Thoracic aorta (tissue), 2 donors: ENCODE results near the gene NUP155. TPM values are rescaled to one million over a fixed set of nuclear protein-coding genes. Genes with fewer than 3 reads are reported as not detected.
"Not testable (repeated sequence)": the region's sequence is repeated elsewhere in the genome, so short reads cannot be mapped to it uniquely, and the experiment has no call there.

ENCODE experiments used
- ATAC-seq: fragments of 150-250 bp; one replicate; pipeline ENCODE4 v1.8.0; 2017; ENCODE audit warnings: low read depth; ENCODE audit not compliant: insufficient number of reproducible peaks, low FRiP score
- DNase-seq: peaks from one replicate; pipeline ENCODE4 v3.0.0-alpha.2; 2020; ENCODE audit warnings: low spot score
- H3K27ac ChIP-seq, 2 donors: fragments of 200-600 bp; sonication (generic); 1 replicate in 1 of 2; 2 replicates in 1 of 2; pipeline ENCODE4 v1.5.1; 2016; ENCODE audit warnings: mild to moderate bottlenecking in 2 of 2, moderate library complexity in 2 of 2
- H3K27me3 ChIP-seq: fragments of 200-600 bp; sonication (generic); replicated peaks from 2 replicates; pipeline ENCODE4 v1.6.0; 2016; ENCODE audit warnings: mild to moderate bottlenecking; ENCODE audit not compliant: insufficient read depth
- H3K36me3 ChIP-seq: fragments of 200-600 bp; sonication (generic); one replicate; pipeline ENCODE4 v1.5.1; 2016
- H3K4me1 ChIP-seq, 2 donors: fragments of 200-600 bp; sonication (generic); 1 replicate in 1 of 2; 2 replicates in 1 of 2; pipeline versions ENCODE4 v1.5.1 to v1.6.0; 2016; ENCODE audit warnings: low read depth in 2 of 2, mild to moderate bottlenecking in 1 of 2; ENCODE audit not compliant: control insufficient read depth in 1 of 2
- H3K4me3 ChIP-seq: fragments of 200-600 bp; sonication (generic); 2 replicates; pipeline ENCODE4 v1.5.1; 2016; ENCODE audit warnings: mild to moderate bottlenecking
- H3K9me3 ChIP-seq: fragments of 200-600 bp; sonication (generic); 2 replicates; pipeline ENCODE4 v1.5.1; 2016
- total RNA-seq, 2 donors: library from RNA; depleted of rRNA; stranded (reverse); fragments of >200 nt; gene quantifications; one replicate each; pipeline versions ENCODE4 v1.1.0 to v1.2.3, GENCODE V29; 2016
- TF ChIP-seq, protein P1 (sequence below): fragments of 200-600 bp; sonication (generic); IDR thresholded peaks from one replicate; pipeline ENCODE4 v1.5.1; 2019; ENCODE audit warnings: antibody characterized with exemption

NUP155 gene
- 10 to 100 TPM; 14.8 to 30.8 TPM for total RNA-seq

DNA sequence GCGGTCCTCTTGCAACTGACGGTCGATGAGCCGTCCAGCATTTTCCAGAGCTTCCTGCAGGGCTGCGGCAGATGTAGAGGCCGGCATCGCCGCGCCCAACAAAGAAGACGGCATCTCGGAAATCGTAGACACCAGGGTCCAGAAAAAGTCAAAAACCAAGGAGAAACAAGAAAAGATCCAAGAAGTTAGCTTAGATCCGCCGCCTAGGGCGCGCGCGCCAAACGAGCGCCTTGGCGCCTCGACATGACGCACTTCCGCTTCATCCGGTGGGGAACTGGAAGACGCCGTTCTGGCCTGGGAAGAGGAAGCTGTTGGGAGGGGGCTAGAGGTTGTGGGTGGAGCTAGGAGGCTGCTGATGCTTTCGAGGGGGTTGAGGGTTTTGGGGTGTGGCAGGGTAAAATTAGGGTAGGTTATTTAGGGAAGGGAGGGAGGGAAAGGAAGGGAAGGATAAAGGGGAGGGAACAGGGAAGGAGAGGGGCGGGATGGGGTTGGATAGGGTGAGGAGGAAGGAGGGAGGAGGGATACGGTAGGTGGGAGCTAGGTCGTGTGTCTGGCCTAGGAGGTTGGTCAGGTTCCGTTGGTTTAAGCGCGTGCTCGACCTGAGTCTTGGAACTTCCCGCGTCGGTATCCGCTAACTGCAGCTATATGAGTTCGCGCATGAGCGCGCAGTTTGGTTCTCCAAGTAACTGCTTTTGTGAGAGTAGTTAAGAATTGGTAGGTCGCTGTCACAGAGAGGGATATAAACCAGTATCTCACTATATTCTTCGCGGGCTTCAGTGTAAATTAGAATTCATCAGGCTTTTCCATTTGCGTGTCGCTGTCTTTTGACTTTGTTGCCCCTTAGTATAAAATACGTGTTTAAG lies at the start of gene NUP155:
Gene NUP155 (minus strand): TSS at position 243 of the 863 bp plus-strand sequence. CDS start 129 bp downstream, at position 114.
- H3K27ac ChIP-seq: peak within 1 kb of the TSS; percentile 73 to 78
- TF ChIP-seq, protein P1, sequence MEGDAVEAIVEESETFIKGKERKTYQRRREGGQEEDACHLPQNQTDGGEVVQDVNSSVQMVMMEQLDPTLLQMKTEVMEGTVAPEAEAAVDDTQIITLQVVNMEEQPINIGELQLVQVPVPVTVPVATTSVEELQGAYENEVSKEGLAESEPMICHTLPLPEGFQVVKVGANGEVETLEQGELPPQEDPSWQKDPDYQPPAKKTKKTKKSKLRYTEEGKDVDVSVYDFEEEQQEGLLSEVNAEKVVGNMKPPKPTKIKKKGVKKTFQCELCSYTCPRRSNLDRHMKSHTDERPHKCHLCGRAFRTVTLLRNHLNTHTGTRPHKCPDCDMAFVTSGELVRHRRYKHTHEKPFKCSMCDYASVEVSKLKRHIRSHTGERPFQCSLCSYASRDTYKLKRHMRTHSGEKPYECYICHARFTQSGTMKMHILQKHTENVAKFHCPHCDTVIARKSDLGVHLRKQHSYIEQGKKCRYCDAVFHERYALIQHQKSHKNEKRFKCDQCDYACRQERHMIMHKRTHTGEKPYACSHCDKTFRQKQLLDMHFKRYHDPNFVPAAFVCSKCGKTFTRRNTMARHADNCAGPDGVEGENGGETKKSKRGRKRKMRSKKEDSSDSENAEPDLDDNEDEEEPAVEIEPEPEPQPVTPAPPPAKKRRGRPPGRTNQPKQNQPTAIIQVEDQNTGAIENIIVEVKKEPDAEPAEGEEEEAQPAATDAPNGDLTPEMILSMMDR: no peak

DNA sequence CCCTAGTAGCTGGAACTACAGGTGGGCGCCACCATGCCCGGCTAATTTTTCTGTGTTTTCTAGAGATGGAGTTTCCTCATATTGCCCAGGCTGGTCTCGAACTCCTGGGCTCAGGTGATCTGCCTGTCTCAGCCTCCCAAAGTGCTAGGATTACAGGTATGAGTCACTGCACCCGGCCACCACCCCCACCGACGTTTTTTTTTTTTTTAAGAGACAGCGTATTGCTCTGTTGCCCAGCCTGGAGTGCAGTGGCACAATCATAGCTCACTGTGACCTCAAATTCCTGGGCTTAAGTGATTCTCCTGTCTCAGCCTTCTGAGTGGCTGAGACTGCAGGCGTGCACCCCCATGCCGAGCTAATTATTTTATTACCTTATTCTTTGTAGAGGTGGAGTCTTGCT lies 46.4 kb upstream of the NUP155 start:
- H3K4me3 ChIP-seq: no peak overlapping the region
- DNase-seq: no peak
- ATAC-seq: no peak
- TF ChIP-seq, protein P1: no peak
- H3K4me1 ChIP-seq: no peaks in the 10 kb centered on the region
- H3K9me3 ChIP-seq: no peaks in the 10 kb centered on the region
- H3K27me3 ChIP-seq: no peaks in the 10 kb centered on the region
- H3K36me3 ChIP-seq: peaks cover 14% of the 10 kb centered on the region
- H3K27ac ChIP-seq: no peak overlapping the region

More for the DNA sequence above, at the start of gene NUP155:
- ATAC-seq: peak; percentile 95
- Histone ChIP-seq H3K4me3 (peak within 1 kb of the TSS; percentile 87), H3K4me1 (peaks cover 12 to 26% of the 10 kb centered on the region in 2 donors), H3K9me3 (no peaks in the 10 kb centered on the region), H3K27me3 (no peaks in the 10 kb centered on the region), H3K36me3 (no peaks in the 10 kb centered on the region)
- peak; percentile 81 for DNase-seq

DNA sequence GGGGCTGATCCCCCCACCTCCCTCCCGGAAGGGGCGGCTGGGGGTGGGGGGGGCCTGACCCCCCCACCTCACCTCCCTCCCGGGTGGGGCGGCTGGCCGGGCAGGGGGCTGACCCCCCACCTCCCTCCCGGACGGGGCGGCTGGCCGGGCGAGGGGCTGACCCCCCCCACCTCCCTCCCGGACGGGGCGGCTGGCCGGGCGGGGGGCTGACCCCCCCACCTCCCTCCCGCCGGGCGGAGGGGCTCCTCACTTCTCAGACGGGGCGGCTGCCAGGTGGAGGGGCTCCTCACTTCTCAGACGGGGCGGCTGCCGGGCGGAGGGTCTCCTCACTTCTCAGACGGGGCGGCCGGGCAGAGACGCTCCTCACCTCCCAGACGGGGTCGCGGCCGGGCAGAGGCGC lies 44.5 kb upstream of the NUP155 start:
- H3K27me3 ChIP-seq, H3K9me3 ChIP-seq, DNase-seq, H3K4me3 ChIP-seq, ATAC-seq, H3K27ac ChIP-seq, H3K4me1 ChIP-seq: not testable (repeated sequence)
- H3K36me3 ChIP-seq: peaks cover 14% of the 10 kb centered on the region

DNA sequence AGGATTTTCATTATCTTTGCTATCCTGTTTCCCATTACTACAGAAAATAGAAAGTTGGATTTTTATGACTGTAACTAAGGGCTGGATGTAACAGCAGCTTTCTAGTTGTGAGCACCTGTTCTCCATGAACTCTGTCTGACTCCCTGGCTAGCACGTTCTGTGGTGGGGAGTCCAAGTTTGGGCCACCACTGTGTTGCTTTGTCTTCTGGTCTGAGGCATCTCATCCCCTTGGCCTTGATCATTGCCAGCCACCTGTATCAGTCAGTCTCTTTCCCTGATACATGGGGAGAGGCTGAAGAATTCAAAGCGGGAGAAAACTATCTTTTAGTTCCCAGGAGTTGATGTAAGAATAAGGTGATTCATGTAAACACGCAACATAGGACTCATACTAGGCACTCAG lies 41.6 kb upstream of the NUP155 start:
- Histone ChIP-seq H3K27ac (no peak overlapping the region), H3K36me3 (peaks cover 15% of the 10 kb centered on the region), H3K4me3 (no peak overlapping the region), H3K27me3 (no peaks in the 10 kb centered on the region), H3K9me3 (no peaks in the 10 kb centered on the region), H3K4me1 (no peaks in the 10 kb centered on the region)
- DNase-seq (no peak), ATAC-seq (no peak)
- TF ChIP-seq, protein P1: no peak

DNA sequence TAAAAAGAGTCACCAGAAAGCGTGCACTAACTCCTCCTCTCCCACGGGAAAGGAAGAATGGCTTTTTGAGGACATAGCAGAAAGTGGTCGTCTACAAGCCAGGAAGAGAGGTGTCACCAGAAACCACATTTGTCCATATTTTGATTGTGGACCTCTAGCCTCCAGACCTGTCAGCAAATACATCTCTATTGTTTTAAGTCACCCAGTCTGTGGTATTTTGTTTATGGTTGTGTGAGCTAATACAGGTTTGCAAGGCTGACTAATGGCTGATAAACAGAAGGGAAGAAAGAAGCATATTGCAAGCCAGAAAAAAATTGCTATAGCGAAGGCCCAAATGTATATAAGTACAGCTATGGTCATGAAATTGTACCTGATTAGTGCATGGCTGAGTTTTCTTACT lies 29.6 kb upstream of the NUP155 start:
- Histone ChIP-seq H3K9me3 (no peaks in the 10 kb centered on the region), H3K27me3 (no peaks in the 10 kb centered on the region), H3K27ac (no peak overlapping the region), H3K4me1 (no peaks in the 10 kb centered on the region), H3K4me3 (no peak overlapping the region), H3K36me3 (peaks cover 5% of the 10 kb centered on the region)
- TF ChIP-seq, protein P1: no peak
- no peak for ATAC-seq
- no peak for DNase-seq
